Gastroesophageal sphincter (tissue), 3 donors: ENCODE results near the gene ATAD3B.

Source experiments
- CTCF ChIP-seq, 4 experiments: fragments of 200-600 bp in 2 of 4; fragments of 450-650 bp in 2 of 4; sonication (generic) in 1 of 4; IDR thresholded peaks; one replicate each; pipeline ENCODE4 v1.5.1; 2017 to 2019; ENCODE audit warnings: antibody characterized with exemption in 4 of 4, mild to moderate bottlenecking in 2 of 4, moderate library complexity in 2 of 4
- EP300 ChIP-seq: sonication (generic); formaldehyde crosslinking; IDR thresholded peaks from one replicate; pipeline ENCODE4 v1.6.1; 2017; ENCODE audit warnings: antibody characterized with exemption, mild to moderate bottlenecking

GRCh38 chr1:1538989-1539309 lies 67.4 kb downstream of the ATAD3B start:
- TF ChIP-seq CTCF (IDR thresholded peaks at IDR 0.05): no peak
- no peak for TF ChIP-seq EP300
